GM18858 (cell line): ENCODE data around the gene GPR152.
"Not testable (repeated sequence)": the region's sequence is repeated elsewhere in the genome, so short reads cannot be mapped to it uniquely, and the experiment has no call there.

Experiments
- ATAC-seq: cut with Tn5 transposase; IDR thresholded peaks from one replicate; pipeline ENCODE4 v1.9.1; 2021; ENCODE audit not compliant: unreplicated experiment

The GPR152 gene

GRCh38 chr11:67465530-67465929 lies 13.0 kb upstream of the GPR152 start:
- ATAC-seq, result not testable (repeated sequence)

GRCh38 chr11:67465189-67465510 lies 12.6 kb upstream of the GPR152 start:
- ATAC-seq, result no peak

- ATAC-seq, result peak; percentile 37
Measured at GRCh38 chr11:67464411-67465188, 12.1 kb upstream of the GPR152 start.

- ATAC-seq, result no peak
Measured at GRCh38 chr11:67463680-67464410, 11.3 kb upstream of the GPR152 start.

DNA sequence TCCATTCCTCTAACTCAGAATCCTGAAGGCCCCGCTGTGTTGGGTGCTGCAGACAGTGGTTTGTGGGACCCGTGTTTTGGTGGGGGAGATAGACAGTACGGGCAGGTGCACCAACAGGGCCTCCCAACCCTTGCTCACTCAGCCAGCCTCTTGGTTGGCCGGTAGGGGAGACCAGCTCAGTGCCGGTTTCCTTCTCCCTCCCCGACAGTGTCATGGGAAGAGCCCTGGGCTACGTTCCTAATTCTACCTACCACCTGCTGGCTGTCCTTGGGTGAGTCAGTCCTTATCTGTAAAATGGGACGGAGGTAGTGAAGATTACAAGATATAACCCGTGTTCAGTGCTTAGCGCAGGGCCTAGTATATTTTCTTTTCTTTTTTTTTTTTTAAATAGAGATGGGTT lies 10.7 kb upstream of the GPR152 start:
- ATAC-seq, result no peak

DNA sequence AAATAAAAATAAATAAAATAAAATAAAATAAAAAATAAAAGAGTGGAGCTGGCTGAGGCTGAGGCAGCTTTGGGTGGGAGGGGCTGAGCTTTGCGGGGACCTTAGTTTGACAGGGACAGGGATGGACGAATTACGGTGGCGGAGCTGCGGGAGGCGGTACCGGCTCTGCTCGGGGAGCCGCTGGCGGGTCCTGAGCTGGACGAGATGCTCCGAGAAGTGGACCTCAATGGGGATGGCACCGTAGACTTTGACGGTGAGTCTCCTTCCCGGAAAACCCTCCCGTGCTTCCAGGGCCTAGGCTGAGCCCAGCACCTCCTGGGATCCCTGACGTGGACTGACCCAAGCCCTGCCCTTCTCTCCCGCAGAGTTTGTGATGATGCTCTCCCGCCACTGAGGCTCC lies 5.7 kb upstream of the GPR152 start:
- ATAC-seq, result no peak

DNA sequence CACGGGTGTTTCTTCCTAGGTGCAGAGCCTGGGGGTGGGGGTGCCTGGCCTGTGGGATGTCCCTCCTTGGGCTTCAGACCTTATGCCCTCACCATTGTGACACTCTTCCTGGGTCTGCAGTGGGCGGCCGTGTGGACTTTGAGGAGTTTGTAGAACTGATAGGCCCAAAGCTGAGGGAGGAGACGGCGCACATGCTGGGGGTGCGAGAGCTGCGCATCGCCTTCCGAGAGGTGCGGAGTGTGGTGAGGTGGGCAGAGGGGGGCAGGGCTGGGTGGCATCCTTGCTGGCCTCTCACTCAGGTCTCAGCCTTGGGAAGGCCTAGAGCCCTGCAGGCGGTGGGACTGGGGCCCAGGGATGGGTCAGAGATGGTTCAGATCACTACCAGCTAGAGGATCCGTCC lies 4.9 kb upstream of the GPR152 start:
- no peak for ATAC-seq

- no peak for ATAC-seq
Measured at GRCh38 chr11:67456068-67456705, 3.7 kb upstream of the GPR152 start.

DNA sequence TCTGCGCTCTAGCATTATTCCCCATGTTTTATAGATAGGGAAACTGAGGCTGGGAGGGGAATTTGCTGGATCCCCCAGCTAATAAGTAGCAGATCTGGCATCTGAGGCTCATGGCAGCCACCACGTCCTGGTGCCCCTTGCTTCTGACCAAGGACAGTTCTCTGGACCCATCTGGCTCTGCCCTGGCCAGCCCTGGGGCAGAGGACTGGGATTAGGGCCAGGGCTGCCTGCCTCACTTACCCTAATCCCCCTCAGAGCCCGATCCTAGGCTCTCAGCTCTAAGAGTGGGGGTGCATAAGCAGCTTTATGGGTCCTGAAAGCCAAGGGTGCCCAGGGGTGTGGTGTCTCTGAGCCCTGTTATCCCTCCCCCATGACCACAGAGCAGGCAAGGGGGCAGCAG lies 2.5 kb upstream of the GPR152 start, which contains the start of gene CABP4:
Gene CABP4 (plus strand): TSS at position 301 of the 400 bp plus-strand sequence. CDS start 70 bp downstream, at position 371.
- no peak for ATAC-seq

DNA sequence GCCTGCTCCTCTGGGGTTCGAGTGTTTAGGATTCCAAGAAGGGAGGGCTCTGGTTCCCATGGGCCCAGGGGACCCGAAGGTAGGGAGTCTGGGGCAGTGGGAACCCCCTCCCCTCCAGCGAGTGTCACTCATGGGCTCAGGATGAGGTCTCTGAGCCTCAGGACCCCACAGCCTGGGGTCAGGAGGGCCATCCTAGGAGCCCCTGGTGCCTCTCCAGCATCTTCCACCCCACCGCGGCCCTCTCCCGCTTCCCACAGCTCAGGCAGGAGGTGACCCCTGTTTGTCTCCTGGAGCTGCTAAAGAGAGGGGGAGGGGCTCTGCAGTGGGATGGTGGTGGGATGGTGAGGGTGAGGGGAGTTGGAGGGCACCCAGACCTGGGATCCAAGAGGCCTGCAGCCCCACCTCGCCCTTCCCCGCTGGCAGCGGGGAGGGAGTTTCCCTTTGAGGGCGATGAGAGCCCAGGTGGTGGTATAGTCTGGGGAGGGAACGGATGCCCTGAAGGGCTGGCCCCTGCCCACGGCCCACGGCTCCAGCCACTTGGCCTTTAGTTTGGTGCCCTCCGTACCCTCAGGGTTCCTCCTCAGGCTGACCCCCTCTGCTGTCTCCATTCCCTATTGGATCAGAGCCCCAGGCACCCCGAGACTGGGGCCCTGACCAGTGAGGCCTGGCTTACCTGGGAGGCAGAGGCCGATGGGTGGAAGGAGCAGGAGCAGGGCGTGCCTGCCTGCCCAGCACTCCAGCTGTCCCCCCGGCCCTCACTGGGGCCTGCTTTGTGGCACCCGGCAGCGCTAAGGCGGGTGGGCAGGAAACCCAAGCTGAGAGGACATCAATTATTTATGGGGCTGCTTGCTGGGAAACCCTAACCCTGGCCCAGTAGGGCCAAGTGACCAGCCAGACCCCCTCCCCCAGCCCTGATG lies 1.5 kb upstream of the GPR152 start:
- no peak for ATAC-seq

- no peak for ATAC-seq
Measured at GRCh38 chr11:67451658-67451976, 912 bp downstream of the GPR152 start.

DNA sequence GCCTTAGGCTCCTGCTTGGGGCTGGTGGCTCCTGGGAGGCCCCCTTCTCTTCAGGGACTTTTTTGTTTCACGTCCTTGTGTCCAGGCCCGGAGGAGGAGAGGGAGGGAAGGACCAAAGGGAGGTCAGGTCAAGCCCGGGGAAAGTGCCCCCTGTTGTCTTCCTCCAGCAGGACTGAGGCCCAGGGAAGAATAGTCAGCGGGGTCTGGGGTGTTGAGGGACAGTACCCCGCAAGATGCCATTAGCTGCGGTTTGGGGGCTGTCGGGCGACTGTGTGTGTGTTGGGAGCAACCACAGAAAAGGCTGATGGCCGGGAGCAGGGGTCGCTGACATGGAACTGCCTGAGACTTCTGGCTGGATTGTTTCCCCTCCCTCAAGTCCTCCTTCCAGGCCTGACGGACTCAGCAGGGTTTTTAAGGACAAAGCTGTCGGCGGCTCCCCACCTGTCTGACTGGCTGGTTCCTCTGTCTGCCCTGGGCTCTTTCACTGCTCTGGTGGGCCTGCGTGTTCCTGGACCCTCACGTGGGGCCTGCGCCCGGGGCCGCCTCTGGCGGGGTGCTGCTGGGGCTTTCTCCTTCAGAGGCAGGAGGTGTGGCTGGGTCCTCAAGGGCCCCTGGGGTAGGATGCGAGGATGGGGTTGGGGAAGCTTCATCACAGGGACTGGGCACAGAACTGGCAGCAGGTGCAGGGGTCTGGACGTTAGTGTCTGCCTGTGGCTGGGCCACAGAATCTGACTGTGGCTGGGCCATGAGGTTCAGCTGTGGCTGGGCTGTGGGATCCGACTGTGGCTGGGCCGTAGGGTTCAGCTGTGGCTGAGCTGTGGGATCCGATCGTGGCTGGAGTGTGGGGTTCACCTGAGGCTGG lies 1.5 kb downstream of the GPR152 start:
- no peak for ATAC-seq

GRCh38 chr11:67449116-67449844 lies 3.2 kb downstream of the GPR152 start:
- no peak for ATAC-seq

DNA sequence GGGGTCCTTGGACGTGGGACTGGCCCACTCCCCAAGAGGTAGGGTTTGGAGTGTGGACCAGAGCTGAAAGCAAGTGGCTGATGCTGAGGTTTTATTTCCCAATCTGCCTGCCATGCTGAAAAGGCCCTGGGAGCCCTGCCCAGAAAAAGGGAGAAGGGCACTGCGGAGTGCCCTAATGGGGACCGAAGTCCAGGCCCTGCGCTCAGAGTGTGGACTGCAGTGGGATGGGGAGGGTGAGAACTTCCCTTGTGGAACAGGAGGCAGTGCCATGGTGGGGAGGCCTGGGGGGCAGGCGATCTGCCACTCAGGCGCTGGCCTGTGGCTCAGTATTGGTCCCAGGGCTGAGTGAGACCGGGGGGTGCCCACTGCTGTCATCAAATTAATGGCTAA lies 4.3 kb downstream of the GPR152 start:
- no peak for ATAC-seq

GRCh38 chr11:67445515-67445914 lies 7.0 kb downstream of the GPR152 start:
- ATAC-seq, result no peak

- no peak for ATAC-seq
Measured at GRCh38 chr11:67442504-67443404, 9.8 kb downstream of the GPR152 start.

- no peak for ATAC-seq
Measured at GRCh38 chr11:67441731-67442351, 10.7 kb downstream of the GPR152 start.

DNA sequence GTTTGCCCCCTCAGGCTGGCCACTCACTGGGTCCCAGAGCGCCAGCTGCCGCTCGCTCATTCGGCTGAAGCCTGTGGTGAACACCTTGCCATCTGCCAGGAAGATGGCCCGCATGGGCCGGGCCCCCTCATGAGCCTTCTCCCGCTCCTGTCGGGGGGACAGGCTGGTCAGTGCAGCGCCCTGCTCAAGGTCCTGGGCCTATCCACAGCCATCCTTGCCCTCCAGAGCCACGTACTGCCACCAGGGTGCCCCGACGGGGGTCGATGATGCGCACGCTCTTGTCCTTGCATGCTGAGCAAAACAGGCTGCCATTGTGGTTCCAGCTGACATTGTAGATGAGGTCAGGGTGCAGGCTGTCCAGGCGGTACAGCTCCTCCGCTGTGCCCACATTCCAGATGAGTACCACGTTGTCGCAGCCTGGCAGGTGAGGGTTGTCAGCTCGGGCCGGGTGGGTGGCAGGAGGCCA lies 11.4 kb downstream of the GPR152 start:
- no peak for ATAC-seq
